ENCODE results near the gene SLC4A1.

DNA sequence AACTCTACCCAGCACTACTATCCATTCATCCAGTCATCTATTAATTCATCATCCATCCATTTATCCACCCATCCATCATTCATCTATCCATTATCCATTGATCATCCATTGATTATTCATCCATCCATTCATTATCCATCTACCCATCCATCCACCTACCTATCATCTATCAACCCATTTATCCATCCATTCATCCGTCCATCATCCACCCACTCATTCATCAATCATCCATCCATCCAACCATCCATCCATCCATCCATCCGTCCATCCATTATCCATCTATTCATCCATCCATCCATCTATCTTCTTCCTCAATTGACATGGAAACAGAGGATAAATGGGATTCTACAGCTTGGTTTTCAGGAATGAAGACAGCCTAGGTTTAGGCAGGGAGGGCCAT lies 12.0 kb downstream of the SLC4A1 start:
- TF ChIP-seq POLR2A (IDR thresholded peaks at IDR 0.05), result no peak
- TF ChIP-seq POLR2AphosphoS5 (IDR thresholded peaks at IDR 0.05), result no peak
- TF ChIP-seq, protein P1, sequence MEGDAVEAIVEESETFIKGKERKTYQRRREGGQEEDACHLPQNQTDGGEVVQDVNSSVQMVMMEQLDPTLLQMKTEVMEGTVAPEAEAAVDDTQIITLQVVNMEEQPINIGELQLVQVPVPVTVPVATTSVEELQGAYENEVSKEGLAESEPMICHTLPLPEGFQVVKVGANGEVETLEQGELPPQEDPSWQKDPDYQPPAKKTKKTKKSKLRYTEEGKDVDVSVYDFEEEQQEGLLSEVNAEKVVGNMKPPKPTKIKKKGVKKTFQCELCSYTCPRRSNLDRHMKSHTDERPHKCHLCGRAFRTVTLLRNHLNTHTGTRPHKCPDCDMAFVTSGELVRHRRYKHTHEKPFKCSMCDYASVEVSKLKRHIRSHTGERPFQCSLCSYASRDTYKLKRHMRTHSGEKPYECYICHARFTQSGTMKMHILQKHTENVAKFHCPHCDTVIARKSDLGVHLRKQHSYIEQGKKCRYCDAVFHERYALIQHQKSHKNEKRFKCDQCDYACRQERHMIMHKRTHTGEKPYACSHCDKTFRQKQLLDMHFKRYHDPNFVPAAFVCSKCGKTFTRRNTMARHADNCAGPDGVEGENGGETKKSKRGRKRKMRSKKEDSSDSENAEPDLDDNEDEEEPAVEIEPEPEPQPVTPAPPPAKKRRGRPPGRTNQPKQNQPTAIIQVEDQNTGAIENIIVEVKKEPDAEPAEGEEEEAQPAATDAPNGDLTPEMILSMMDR (IDR thresholded peaks at IDR 0.05), result no peak

All from upper lobe of left lung (tissue), 4 donors.